GM18870 (cell line): ENCODE measurements around the gene GRID2.
A peak's percentile ranks its signal among the peaks of the same experiment; 100 is the strongest.
"Not testable (repeated sequence)": the region's sequence is repeated elsewhere in the genome, so short reads cannot be mapped to it uniquely, and the experiment has no call there.

Experiments used
- ATAC-seq: cut with Tn5 transposase; IDR thresholded peaks from one replicate; pipeline ENCODE4 v1.9.1; 2021; ENCODE audit warnings: moderate library complexity; ENCODE audit not compliant: unreplicated experiment

Gene GRID2

DNA sequence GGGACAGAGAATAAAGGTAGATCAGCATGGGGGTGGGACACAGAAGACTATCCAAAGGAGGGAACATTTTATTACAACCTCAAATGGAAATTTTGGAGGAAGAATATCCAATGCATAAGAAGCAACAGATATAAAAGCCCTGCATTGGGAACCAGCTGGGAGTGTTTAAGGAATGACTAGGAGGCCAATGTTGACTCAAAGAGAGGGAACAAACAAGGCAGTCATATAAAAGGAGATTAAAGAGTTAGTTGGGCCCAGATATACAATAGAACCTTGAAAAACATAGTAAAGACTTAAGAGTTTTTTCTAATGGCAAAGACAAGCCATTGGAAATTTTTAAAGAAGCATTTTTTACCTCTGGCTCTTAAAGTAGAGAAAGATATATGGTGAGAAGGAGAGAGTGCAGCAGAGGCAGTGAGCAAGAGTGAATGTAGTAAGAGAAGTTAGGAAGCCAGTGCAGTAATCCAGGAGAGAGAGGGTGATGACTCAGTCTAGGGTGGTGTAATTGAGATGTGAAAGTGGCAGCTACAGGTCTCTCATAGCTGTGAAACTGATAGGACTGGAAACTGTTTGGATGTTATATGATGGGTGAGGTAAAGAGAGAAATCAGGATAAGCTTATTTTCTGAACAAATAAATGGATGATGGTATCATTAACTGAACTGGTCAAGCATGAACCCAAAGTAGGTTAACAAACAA is 1342.6 kb downstream of the GRID2 start:
- peak; percentile 93 for ATAC-seq

DNA sequence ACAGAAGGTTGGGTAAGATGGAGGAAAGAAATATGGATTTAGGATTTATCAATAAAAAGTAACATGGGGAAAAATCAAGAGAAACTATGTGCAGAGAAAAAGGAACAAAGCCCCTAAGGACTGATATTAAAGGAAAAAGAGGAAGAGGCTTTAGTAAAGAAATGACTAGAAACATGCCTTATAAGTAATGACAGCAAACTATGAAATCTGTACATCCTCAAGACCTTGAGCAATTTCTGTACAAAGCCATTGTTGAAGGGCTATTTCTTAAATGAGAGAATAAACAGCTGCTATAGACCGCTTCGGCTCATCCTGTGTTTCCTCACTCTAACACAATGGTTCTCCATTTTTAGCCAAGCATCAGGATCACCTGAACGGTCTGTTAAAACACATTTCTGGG is 1344.5 kb downstream of the GRID2 start:
- no peak for ATAC-seq

DNA sequence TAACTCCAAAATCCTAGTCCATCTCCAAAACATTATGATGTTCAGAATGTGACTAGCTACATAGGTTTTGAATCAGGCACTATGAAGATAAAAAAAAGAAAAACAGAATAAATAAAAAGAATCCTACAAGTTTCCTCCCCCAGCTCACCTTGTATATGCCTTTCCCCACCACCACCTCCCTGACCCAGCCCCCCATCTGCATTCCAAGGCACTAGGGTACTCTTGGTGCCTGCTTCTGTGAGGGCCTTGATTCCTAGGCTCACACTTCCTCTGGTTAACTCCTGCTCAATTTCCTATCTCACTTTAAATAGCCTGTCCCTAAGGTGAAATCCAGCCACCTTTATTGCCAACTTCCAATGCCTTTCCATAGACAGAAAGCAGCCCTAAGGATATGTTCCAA is 1346.1 kb downstream of the GRID2 start:
- ATAC-seq, result no peak

DNA sequence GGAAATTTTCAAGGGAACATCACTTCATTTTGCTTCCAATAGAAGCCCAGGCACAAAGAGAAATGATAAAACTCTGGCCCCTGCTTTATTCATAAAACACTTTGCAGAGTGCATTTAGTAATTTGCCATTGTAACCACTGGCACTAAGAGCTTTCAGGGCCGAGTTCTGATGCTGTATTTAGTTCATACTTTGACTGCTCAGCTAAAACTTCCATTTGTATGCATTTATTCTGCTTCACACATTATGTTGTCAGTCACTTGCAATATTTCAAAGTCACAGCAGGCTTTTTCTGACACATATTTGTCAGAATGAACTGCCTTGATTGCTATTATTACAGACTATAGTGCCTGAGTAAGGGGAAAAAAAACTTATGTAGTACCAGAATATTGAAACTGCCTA is 1350.4 kb downstream of the GRID2 start:
- no peak for ATAC-seq

DNA sequence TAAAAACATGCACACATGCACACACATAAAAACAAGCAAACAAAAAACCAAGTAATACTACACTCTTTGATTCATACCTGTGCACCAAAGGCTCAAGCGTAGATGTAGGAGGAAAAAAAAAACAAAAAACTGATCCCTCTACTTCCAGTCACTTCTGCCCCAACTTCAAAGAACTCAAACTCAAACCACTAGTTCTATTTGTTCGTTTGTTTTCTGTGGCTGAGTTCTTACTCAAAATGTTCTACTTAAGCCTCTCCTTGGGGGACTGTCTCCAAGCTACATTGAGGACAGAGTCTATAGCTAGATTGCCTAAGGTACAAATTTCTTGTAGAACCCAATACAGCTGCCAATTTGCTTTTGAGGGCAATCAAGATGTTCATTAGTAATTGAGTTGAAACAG is 1353.8 kb downstream of the GRID2 start:
- ATAC-seq, result peak; percentile 76

DNA sequence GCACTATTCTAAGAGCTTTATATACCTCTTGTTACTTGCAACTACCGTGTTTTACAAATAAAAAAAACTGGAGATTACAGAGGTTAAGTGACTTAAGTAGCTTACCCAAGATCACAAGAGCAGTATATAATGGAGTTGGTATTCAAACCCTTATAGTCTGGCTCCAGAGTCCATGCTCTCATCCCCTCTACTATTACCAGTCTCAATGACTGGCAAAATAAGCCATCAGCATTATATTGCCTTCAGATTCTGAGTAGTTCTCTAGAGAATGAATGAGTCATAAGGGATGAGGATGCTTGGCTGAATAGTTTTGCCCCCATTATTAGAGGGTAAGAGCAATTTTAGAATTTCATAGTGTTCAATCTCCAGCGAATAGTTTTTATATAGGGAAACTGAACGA is 1354.7 kb downstream of the GRID2 start:
- ATAC-seq, result no peak

DNA sequence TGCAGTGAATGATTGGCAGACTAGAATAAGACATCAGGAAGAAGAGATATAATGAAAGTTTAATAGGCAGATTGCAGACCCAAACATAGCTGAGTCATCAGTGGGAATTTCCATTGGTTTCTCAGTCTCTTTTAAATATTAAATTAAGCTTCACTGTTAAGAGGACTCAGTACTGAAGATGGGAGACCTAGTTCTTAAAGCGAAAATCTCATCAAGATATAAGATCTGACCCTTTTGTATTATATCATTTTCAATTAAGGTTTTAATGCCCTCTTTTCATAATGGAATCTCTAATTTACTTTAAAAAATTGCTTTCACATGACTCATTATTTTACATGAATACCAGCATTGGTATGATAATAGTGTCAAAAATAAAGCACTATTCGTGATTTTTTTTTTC is 1355.9 kb downstream of the GRID2 start:
- ATAC-seq, result no peak

DNA sequence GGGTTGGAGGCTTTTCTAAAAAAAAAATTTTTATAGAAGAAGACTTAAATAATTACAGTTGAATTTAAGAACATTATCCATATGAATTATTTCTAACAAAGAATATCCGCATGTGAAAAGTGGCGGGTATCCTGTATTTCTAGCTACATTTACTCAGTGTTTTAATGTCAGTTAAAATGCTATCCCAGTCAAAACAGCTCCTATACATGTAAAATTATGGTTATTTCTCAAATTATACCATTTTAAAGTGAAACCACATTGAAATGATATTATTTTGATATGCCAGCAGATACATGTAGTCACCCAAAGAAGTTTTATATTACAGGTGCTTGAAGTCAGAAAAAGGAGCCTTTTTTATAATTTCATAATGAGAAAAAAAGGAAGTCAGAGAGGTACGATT is 1356.3 kb downstream of the GRID2 start:
- no peak for ATAC-seq

DNA sequence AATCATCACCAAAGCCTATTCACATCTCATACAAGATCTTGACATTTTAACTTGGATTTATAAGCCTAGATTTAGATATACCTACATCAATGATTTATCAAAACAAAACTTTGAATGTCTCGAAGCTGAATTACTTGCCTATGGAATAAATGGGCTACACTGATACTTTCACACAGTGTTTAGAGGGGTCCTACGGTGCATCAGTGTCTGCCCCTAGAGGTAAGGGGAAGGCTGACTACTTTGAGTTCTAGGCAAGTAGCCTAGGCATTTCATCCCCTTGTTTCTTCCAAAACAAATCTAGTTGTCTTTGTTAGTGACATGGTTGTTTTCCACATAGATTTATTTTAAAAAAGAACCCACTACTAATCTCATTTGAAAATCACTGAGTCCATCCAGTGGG is 1366.7 kb downstream of the GRID2 start:
- ATAC-seq, result no peak

DNA sequence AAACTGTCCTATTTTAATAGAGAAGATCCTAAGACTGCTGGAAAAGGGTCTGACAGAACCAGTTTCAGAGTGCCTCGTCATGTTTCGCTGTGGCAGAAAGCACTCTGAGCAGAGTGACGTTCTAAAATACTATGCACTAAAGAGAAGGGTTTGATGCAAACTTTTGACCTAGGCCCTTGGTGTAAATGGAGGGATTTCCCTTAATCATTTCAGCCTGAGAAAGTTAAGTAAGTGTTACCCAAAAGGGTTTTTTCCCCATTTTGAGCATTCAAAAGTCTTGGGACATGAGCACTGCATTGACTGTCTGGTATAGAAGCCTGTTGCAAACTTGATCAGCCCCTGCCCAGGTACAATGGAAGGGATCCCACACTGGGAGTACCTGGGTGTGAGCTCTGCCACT is 1367.3 kb downstream of the GRID2 start:
- ATAC-seq, result no peak

DNA sequence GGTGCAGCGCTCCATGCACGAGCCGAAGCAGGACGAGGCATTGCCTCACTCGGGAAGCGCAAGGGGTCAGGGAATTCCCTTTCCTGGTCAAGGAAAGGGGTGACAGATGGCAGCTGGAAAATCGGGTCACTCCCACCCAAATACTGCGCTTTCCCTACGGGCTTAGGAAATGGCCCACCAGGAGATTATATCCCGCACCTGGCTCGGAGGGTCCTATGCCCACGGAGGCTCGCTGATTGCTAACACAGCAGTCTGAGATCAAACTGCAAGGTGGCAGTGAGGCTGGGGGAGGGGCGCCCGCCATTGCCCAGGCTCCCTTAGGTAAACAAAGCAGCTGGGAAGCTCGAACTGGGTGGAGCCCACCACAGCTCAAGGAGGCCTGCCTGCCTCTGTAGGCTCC is 1373.2 kb downstream of the GRID2 start:
- ATAC-seq, result not testable (repeated sequence)

DNA sequence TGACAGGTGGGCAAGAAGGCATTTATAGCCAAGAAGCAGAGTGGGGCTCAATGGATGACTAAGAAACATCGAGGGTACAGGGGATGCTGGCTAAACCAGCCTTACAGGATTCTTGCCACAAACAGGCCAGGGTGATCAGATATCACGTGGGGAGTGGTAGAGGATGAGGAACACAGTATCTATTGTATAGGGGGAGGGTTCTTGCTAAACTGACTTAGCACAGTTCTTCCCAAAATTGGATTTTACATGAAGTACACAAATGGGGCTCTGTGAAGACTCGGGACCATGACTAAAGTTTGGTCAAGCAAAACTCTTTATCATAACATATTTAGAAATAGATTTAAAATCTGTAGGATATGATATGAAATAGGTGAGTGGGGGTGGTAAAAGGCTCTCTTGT is 1380.8 kb downstream of the GRID2 start:
- ATAC-seq, result no peak

DNA sequence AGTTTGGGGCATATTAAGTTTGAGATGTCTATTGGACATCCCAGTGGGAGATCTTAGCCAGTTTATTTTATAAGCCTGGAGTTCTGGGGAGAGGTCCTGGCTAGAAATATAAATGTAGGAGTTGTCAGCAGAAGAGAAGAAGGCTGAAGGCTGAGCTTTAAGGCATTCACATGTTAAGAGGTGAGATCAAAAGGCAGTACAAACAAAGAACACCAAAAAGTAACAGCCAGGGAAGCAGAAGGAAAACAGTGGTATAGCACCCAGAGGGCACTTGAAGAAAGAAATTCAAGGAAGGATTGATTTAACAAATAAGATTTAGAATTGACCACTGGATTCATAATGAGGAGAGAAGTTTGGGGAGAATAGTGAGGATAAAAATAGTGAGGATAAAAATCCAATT is 1383.5 kb downstream of the GRID2 start:
- ATAC-seq, result no peak

DNA sequence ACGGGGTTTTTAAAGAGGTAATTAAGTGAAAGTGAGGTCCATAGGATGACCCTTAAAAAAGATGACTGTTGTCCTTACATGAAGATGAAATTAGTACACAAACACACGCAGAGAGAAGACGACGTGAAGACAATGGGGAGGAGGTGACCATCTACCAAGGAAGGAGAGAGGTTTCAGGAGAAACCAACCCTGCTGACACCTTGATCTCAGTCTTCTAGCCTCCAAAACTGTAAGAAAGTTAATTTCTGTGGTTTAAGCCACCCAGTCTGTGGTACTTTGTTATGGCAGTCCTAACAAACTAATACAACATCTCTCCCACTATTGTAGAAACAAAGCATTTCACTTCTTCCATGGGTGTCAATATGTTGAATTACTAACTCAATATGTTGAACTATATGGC is 1385.2 kb downstream of the GRID2 start:
- ATAC-seq, result no peak

DNA sequence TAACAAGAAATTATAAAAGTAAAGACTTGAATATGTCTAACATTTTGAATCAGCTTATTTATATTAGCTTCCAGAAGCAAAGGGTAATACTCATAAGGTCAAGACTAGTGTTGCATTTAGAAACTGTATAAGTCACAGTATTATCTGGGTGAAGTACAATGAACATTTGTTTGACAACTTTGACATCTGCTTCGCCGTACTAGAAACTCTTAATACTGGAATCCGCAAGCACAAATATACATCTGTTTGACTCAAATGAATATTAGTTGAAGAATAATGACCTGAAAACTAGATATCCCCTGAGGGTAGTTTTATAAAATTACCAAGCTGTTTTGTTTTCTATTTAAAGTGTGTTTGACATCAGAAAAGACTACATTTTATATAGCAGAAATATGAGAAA is 1389.4 kb downstream of the GRID2 start:
- no peak for ATAC-seq

DNA sequence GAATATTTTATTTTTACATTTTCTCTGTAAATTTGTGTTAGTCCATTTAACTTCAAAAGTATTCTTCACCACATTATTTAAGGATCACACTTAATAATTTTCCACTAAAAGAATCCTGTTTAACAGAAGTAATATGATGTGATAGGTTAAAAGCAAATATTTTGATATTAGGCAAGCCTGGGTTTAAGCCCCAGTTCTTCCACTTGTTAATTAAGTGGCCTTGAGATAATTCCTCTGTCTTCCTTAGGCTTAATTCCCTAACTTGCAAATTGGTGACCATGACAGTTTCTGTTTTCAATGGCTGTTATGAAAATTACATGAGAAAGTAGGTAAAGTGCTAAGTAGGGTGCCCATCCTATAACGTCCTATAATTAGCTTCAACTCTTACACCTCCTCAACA is 1394.9 kb downstream of the GRID2 start:
- ATAC-seq, result no peak

DNA sequence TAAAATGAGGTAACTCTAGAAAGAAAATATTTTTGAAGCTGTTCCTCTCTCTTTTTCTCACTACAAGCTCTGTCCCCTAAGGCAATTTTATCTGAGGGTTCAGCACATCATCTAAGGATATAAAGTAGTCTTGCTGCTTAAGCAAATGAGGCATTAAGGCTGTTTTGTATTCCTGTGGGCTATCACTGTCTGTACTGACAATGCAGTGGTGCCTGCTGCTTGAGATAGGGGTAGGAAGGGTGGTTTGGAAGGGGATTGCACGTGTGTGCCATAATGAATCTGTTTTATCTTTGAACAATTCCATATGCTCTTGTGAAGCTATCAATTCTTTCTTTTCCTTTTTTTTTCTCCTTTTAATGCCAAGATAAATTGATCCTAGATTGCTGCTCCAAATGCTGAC is 1396.8 kb downstream of the GRID2 start:
- no peak for ATAC-seq

DNA sequence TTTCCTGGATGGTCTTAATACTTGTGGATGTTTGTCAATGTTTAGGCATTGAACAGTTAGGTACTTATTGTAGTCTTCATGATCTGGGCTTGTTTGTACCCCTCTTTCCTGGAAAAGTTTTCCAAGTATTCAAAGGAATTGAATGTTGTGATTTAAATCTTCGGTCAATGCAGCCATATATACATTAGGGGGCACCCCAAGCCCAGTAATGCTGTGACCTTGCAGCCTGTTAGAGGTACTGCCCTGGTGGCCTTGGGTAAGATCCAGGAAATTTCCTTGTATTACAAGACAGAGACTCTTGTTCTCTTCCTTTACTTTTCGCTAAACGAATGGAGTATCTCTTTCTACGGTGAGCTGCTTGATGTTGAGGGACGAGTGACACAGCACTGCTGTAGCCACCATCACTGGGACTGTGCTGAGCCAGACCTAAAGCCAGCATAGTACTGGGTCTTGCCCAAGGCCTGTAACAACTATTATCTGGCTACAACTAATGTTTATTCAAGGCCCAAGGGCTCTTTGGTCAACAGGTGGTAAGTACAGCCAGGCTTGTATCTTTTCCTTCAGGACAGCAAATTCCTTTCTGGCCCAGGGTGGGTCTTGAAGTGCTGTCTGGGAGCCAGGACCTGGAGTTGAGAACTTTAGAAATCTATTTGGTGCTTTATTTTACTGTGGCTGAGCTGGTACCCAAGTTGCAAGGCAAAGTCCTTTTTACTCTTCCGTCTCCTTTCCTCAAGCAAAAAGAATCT is 1406.5 kb downstream of the GRID2 start:
- peak; percentile 75 for ATAC-seq

DNA sequence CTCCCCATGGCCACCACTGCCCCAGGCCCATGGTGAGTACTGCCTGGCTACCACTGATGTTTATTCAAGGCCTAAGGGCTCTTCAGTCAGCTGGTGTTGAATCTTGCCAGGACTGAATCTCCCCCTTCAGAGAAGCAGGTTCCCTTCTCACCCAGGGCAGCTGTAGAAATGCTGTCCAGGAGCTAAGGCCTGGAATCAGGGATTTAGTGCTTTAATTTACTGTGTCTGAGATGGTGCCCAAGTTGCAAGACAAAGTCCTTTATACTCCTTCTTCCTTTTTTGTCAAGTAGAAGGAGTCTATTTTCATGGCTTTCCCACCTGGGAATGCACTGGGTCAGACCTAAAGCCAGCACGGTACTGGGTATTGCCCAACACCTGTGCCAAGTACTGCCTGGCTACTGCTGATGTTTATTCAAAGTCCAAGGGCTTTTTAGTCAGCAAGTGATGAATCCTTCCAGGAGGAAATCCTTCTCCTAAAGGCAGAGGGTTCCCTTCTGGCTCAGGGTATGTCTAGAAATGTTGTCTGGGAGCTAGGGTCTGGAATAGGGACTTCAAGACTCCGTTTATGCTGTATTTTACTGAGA is 1407.2 kb downstream of the GRID2 start:
- no peak for ATAC-seq

DNA sequence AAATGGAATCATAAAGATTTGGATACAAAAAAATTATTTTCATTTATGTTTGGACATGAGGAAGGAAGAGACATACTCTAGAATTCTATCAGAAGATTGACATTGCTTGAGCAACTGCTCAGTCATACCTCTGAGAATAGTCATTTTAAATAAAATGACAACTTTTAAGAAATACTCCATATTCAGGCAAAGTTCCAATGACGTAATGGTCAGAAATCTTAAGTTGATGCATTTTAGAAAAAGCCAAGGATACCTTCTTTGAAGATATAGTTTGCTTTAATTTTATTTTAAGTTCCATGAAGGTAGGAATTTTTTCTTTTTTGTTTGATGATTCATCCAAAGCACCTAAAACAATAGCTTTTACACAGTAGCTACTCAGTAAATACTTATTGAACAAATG is 1414.5 kb downstream of the GRID2 start:
- ATAC-seq, result no peak

DNA sequence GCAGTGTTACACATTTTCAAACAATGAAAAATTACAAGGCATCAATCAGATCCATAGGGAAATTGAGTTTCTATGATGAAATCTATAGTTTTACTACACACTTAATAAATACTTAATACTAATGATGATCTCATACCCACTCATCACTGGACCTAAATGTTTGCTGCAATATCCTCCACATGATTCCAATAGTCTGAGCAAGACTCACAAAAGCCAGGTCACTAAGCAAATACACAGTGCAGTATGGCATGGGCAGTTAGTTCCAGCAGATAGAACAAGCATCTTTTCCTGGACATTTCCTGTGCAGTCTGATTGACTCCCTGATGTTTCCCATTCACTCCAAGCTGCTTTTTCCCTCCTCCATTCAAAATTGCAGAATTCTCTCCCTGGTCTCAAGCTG is 1415.8 kb downstream of the GRID2 start:
- ATAC-seq, result no peak

DNA sequence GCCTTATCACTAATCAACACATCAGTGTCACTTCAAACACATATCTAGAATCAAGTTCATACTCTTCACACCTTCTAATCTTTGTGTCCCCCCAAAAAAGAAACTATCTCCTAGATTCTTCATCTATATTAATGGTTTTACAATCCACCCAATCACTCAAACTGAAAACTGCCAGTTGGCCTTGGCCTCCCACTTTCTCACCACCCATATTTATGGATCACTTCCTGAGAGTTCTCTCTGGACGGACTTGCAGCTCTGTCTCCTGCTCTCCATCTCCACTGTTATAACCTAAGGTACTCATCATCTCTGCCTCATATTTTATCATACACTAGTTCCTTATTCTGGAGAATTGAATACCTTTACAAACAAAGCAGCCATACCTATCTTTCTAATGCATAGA is 1418.7 kb downstream of the GRID2 start:
- no peak for ATAC-seq
